Endothelial cell of hepatic sinusoid (primary cell): ENCODE data around the gene RTRAF.

Source experiments
- in situ Hi-C: cut with HindIII; loops from 2 replicates; pipeline ENCODE4 v1.10.0; 2017; ENCODE audit warnings: low sequenced_read_pairs

The RTRAF gene

DNA sequence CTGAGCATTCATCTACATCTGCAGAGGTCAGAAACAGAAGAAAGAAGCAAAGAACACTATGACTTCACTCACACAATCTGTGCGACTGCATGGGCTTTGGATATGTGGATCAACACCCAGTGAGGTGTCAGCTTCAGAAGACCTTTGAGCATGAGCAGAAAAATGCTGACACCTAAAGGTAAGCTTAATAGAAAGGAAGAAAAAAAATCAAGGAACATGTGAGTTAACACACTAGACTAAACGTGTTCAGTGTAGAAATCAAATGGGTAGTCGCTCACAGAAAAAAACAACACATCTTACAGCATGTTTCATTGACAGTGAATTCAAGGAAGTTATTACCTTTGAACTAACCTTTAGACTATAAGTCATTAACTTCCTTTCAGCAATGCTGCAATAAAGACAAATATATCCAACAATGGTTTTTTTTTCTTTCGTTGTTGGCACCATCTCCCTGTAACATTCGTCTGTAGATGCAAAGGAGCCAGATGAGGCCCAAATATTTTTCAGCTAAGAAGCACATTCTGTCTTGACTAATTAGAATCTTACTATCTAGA is 30.9 kb downstream of the RTRAF start:
- in situ Hi-C loops = no loop called here

DNA sequence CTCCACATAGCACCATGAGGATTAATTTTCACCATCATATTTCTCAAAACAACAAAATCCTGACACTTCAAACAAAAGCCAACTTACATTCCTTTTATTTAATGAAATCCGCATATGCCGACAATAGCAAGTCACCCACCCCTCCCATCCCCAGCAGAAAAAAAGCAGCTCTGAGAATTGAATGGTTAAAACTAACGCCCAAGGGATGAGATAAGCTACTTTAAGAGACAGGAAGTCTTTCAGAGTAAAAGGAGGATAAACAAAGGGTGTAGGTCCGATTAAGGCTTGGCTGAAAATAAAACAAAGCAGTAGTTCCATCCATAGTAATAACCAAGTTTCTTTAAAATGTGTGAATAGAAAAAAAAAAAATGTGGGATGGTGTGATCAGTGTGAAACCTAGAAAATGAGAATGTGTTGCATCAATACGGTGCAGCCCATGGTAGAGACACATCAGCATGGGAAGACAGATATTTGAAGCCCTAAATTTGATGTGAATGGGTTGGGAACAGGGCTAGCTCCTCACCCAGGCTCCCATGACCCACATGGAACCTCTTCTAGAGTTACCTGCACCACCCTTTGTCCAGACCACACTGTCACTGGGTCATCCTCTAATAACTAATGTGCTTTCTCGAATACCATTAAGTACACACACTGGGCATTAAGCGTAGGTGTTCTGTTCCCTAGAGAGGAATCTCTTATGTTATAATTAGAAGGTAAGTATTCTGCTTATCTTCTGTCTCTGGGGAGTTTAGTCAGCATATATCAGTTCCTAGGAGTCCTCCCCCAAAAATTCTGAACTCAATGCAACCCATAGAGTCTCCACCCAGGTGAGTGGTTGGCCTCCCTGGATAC is 31.7 kb downstream of the RTRAF start:
- in situ Hi-C loops = no loop called here

DNA sequence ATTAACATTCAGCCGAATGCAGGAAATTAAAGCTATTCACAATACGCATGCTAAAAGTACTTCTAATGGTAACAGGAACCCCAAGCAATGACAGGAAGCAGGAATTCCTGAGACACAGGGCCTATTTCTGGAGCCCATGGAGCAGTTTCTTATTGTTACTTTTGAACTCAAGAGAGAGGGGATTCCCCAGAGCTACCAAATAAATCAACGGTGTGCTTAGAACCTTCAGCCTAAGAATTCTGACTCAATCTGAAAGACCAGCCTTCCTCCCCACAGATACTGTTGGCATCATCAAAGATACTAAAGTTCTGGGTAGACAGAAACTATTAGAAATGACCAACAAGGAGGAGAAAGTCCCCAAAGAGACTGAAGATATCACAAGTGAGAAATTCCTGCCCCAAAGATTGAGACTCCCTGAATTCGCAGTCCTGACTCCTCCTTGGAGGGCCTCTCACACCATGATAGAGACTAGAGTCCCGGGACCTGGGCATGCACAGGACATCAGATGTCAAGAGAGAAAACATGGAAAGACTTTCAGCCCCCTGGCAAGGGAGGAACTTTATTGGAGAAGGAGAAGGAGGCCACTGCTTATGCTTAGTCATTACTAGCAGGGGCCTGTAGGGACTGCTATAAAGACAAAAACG is 32.7 kb downstream of the RTRAF start:
- in situ Hi-C loops = no loop called here

GRCh38 chr14:52023518-52023917 is 34.2 kb downstream of the RTRAF start:
- in situ Hi-C loops = no loop called here

- in situ Hi-C loops = no loop called here
Measured at GRCh38 chr14:52025310-52025709, 36.0 kb downstream of the RTRAF start.

GRCh38 chr14:52026017-52026660 is 36.8 kb downstream of the RTRAF start:
- in situ Hi-C loops = no loop called here

DNA sequence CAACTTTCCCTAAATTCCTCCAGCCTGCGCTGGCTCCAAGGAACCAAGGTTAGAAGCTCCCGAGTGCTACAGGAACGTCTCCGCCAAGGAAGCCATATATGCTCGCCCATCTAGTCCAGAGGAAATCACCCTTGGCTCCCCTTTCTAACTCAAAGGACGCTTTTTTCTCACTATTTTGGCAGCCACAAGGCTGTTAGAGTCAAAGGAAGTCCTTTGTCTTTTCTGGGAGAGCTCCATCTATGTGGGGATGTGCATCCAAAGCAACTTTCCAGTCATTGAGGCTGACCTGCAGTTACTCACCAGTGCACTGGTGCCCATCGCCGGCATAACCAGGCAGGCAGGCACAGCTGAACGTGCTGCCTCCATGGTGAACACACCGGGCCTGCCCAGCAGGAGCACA is 37.6 kb downstream of the RTRAF start:
- in situ Hi-C loops = no loop called here

DNA sequence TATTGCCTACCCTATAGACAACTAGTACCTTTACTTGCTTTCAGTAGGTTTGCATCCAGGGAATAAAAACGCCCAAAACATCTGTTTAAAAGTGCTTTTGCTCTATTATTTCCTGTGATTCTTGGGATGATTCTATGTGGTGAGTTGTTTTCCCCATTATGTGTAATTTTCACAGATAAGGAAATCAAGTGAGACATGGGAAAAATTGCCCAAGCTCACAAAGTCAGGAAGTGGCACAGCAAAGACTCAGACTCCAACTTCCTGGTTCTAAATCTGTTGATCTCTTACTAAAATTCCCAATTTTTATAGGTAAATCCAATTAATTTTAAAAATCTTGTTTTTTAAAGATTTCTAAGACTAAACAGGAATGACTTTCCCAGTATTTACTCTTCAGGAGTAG is 40.5 kb downstream of the RTRAF start:
- in situ Hi-C loops = no loop called here

- in situ Hi-C loops = no loop called here
Measured at GRCh38 chr14:52031781-52032180, 42.4 kb downstream of the RTRAF start.

DNA sequence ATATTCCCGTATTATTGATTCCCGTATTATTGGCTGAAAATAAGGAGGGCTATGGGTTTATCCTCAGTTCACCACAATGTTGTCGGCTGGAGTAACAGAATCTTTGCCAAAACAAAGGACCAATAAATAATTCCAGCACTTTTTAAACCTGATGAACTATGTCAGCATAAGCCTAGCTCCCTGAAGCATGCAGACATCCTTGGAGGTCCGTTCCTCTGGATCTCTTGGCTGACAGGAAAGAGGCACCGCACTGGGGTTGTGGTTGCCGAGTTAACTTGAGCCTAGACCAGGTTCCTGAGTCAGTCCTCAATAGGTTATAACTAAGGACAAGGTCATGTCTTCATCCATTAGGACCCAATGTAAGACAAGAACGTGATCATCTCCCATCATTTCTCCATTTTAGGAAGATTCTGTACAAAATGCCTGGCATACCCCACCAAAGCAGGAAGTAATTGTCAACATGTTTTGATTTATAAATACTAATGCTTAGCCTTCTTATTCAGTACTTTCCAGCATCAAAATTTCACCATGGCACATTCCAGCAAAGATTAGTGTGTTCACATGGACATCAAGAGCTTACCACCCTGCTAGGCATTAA is 43.0 kb downstream of the RTRAF start:
- in situ Hi-C loops = no loop called here

- in situ Hi-C loops = no loop called here
Measured at GRCh38 chr14:52033101-52033642, 43.8 kb downstream of the RTRAF start.

- in situ Hi-C loops = no loop called here
Measured at GRCh38 chr14:52039124-52039815, 49.9 kb downstream of the RTRAF start.

- in situ Hi-C loops = no loop called here
Measured at GRCh38 chr14:52040598-52040997, 51.3 kb downstream of the RTRAF start.

GRCh38 chr14:52042371-52043289 is 53.3 kb downstream of the RTRAF start:
- in situ Hi-C loops = no loop called here

- in situ Hi-C loops = no loop called here
Measured at GRCh38 chr14:52043690-52044089, 54.3 kb downstream of the RTRAF start.

DNA sequence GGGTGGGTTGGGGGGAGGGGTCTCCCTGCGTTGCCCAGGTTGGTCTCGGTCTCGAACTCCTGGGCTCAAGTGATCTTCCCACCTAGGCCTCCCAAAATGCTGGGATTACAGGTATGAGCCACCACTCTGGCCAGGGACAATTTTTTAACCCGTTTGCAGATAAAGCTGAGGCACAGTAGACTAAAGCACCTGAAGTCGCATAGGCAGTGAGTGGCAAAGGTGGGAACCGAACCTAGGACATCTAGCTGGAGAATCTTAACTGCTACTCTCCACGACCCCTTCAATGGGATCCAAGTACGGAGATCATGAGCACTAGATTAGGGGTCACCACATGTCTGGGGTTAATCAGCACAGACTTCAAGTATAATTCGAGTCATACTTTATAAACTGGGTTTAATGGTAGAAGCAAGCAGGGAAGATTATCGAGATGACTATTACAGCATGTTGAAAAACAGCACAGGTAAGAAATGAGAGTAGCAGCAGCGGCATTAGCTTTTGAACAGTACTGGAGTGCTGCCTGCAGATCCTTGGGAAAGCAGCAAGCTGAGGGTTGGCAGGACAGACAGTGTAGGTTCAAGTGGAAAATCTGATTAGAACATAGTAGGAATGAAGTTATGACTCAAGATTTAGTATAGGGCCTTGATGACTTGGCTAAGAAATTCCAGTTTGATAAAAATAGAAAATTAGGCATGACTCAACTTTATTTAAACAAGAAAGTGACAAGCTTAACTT is 55.6 kb downstream of the RTRAF start:
- in situ Hi-C loops = no loop called here

DNA sequence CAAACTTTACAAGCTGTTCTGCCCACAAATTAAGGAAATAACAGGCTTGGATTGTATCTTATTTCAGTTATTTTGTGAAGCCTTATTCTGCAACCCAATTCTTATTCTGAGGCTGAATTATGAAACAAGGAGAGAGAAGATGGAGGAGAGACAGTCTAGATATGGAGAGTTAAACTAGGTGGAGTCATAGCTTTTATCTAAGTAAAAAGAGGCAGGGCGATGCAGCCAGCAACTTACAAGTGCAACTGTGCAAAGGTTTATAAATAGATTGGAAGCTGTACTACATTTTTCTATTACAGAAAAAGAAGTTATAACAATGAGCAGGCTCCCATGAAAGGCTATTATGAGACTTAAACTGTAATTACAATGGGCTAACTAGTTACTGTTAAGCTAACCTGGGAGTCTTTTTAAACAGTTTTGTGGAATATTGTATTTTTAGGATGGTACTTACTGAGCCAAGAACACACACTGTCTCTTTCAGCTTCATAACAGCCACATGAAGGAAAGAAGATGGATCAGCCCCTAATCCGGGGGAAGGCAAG is 57.1 kb downstream of the RTRAF start:
- in situ Hi-C loops = no loop called here

GRCh38 chr14:52048116-52048515 is 58.8 kb downstream of the RTRAF start:
- in situ Hi-C loops = no loop called here
